ENCODE data around the gene FADS2. TPM values are rescaled to one million over a fixed set of nuclear protein-coding genes. Genes with fewer than 3 reads are reported as not detected.

The FADS2 gene
- total and polyA plus RNA-seq, 2 of the 13 experiments (the other 11 are each of a cell fraction or from before 2014, with no cell fraction given): 90.1 to 124 TPM

DNA sequence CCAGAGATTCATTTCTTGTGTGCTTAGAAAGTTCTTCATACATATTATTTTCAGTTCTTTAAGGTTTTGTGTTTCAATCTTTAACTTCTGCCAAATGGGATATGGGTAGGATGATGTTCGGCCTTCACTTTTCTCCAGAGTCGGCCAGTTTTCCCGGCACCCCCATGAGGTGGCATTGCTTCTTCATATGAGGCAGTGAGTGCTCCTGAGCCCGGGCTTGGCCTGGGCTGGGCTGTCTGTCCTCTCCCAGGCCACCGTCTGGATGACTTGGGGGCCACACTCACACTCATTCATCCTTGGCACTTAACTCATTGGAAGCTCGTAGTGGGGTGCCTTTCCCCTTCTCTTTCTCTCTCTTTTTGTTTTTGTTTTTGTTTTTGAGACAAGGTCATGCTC, 23.8 kb downstream of the FADS2 start:
- ATAC-seq (no peak), FAIRE-seq (no peak), DNase-seq (ENCODE audit: low spot score) (no peak)
- Histone ChIP-seq H3K9ac (ENCODE audit: insufficient read depth, low read depth, low read length) (no peak overlapping the region), H3K36me3 (replicated peaks in 1 of 2; ENCODE audit: control insufficient read depth in 1 of 2, insufficient read depth in 2 of 2, low read length in 2 of 2) (peaks cover 4 to 48% of the 10 kb centered on the region in 2 experiments; a peak in 4 of 5 replicates), H3K4me1 (ENCODE audit: insufficient read depth, low read length) (no peaks in the 10 kb centered on the region), H3K79me2 (ENCODE audit: insufficient read depth, low read length) (no peaks in the 10 kb centered on the region), H3K27ac (ENCODE audit: extremely low read length, insufficient read depth, low read length) (no peak overlapping the region), H3K27me3 (ENCODE audit: control insufficient read depth in 1 of 2, insufficient read depth in 2 of 2, low read length in 2 of 2) (no peaks in the 10 kb centered on the region), H2AFZ (ENCODE audit: low read length) (no peak overlapping the region), H3K9me3 (ENCODE audit: low read length) (no peaks in the 10 kb centered on the region), H3K4me3 (replicated peaks in 1 of 3; ENCODE audit: insufficient read depth in 1 of 3, low read depth in 2 of 3, low read length in 3 of 3) (no peak overlapping the region), H4K20me1 (ENCODE audit: insufficient read depth, low read length) (no peaks in the 10 kb centered on the region), H3K4me2 (ENCODE audit: low read depth, low read length) (no peak overlapping the region)
- CTCF ChIA-PET (ENCODE audit: low intra/inter-chr PET ratio, low total read pairs): no interaction called here
- intact Hi-C loops (cut with micrococcal nuclease; ENCODE audit: unreplicated experiment) (no loop called here), in situ Hi-C loops (cut with HindIII; ENCODE audit: extremely low pct_ligation_motif_present, low pct_unique_long_range_greater_than_20kb) (no loop called here)
- POLR2A ChIA-PET: no interaction called here
- TF ChIP-seq ZNF333 (CRISPR knock-in tag; IDR thresholded peaks at IDR 0.05; ENCODE audit: borderline replicate concordance) (no peak), ZNF589 (CRISPR knock-in tag; conservative IDR thresholded peaks at IDR 0.05) (no peak), ZNF761 (CRISPR knock-in tag; conservative IDR thresholded peaks at IDR 0.05) (no peak), ZNF775 (CRISPR knock-in tag; IDR thresholded peaks at IDR 0.05; ENCODE audit: borderline replicate concordance) (no peak), ELF4 (CRISPR knock-in tag; IDR thresholded peaks at IDR 0.05; ENCODE audit: borderline replicate concordance) (no peak), NFATC3 (CRISPR knock-in tag; IDR thresholded peaks at IDR 0.05) (no peak), PHF21A (CRISPR knock-in tag; IDR thresholded peaks at IDR 0.05) (no peak), ZNF136 (CRISPR knock-in tag; IDR thresholded peaks at IDR 0.05; ENCODE audit: low read depth) (no peak), GZF1 (CRISPR knock-in tag; IDR thresholded peaks at IDR 0.05) (no peak)
- TF ChIP-seq, protein P1, sequence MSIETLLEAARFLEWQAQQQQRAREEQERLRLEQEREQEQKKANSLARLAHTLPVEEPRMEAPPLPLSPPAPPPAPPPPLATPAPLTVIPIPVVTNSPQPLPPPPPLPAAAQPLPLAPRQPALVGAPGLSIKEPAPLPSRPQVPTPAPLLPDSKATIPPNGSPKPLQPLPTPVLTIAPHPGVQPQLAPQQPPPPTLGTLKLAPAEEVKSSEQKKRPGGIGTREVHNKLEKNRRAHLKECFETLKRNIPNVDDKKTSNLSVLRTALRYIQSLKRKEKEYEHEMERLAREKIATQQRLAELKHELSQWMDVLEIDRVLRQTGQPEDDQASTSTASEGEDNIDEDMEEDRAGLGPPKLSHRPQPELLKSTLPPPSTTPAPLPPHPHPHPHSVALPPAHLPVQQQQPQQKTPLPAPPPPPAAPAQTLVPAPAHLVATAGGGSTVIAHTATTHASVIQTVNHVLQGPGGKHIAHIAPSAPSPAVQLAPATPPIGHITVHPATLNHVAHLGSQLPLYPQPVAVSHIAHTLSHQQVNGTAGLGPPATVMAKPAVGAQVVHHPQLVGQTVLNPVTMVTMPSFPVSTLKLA (IDR thresholded peaks at IDR 0.05): no peak
- 91% methylated on average over 6 of the region's 6 CpGs for WGBS (ENCODE audit: low lambda C conversion rate)
- no TSS peak for BruUV-seq (replicated peaks)

All from HepG2 (cell line).